GM18951 (cell line): ENCODE measurements around the gene CDC42EP4.

Experiments used
- POLR2A ChIP-seq: IDR thresholded peaks from 4 replicates; pipeline ENCODE4 v1.6.1; 2011; ENCODE audit warnings: mild to moderate bottlenecking; ENCODE audit not compliant: insufficient read length, insufficient read depth; ENCODE audit errors: extremely low read depth
- in situ Hi-C: fragments of 300-500 bp; cut with MboI; formaldehyde crosslinking; loops from one replicate; pipeline ENCODE4 v1.12.0; 2022; ENCODE audit warnings: low sequenced_read_pairs, mixed read lengths, inconsistent platforms; ENCODE audit not compliant: unreplicated experiment

CDC42EP4 gene

GRCh38 chr17:73291260-73291801 is 20.5 kb downstream of the CDC42EP4 start:
- in situ Hi-C loops = no loop called here
- no peak for TF ChIP-seq POLR2A

GRCh38 chr17:73290399-73291259 is 21.2 kb downstream of the CDC42EP4 start:
- no peak for TF ChIP-seq POLR2A
- in situ Hi-C loops = no loop called here

DNA sequence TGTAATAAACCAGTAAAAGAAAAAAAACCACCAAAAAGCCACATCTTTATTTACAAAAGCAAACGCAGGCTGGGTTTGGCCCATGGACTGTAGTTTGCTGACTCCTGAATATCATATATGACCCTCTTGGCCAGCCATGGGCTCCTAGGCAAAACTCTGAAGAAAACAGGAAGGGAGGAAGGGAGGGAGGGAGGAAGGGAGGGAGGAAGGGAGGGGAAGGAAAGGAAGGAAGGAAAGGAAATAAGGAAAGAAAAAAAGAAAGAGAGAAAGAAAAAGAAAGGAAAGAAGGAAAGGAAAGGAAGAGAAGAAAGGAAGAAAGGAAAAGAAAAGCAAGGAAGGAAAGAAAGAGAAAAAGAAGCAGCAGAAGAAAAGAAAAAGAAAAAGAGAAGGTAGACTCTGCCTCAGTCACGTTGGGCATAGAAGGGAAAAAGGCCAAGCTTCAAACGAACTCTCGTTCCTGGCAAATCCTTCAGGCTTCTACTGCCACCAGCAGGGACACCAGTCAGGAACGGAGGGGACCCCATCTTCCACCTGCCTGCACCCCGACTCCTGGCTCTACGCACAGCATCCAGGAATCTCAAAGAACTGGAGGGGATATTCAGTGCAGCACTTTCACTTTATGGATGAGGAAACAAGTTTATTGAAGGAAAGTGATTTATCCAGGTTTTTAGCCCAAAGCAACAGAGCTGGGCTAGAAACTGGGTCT is 22.1 kb downstream of the CDC42EP4 start:
- in situ Hi-C loops = no loop called here
- TF ChIP-seq POLR2A = no peak

DNA sequence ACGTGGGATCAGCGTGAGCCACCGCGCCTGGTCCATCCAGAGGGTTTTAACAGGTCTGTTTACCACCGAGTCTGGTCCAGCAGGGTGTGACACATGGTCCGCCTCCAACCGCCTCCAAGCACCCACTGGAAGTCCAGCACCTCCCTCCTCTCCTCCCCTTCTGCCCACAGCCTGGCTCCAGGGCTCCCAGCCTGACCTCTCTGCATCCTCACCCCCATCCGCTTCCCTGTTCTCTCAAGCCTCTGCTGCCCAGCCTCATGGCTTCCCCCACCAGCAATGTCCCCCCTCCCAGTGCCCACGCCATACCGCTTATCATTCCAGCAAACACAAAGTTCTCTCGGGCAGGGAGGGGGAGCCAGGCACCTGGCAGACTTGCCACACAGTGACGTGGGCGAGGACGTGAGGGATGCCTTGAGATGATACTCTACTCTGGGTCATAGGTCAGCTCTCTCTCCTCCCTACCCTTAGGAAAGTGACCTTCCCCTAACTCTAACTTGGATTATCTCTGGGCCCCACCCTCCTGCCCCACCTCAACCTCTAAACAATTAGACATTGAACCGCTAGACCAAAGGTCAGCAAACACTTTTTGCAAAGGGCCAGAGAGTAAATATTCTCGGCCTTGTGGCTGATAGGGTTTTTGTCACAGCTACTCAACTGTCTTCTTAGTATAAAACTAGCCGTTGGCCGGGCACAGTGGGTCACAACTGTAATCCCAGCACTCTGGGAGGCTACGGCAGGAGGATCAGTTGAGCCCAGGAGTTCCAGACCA is 23.1 kb downstream of the CDC42EP4 start:
- in situ Hi-C loops = no loop called here

DNA sequence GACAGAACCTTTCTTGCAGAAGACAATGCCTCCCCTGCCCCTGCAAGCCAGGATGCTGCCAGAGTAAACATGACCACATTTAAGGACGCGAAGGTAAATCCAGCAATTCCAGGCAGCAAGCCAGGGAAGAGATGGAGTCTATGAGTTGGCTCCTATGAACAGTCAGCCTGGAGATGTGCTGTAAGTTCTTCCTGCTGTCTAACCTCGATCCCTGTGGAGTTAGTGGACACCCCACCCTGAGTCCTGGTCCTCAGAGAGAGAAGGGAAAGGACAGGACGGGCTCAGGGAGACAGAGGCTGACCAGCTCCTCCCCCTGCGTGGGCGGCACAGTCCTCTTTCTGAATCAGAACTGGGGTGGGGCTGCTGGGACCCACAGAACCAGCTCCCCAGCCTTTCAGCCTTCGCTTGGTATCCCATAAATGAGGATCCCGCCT is 24.9 kb downstream of the CDC42EP4 start:
- in situ Hi-C loops = no loop called here

More for the DNA sequence above, 23.1 kb downstream of the CDC42EP4 start:
- no peak for TF ChIP-seq POLR2A

GRCh38 chr17:73285916-73286862 is 25.6 kb downstream of the CDC42EP4 start:
- in situ Hi-C loops = no loop called here

More for the DNA sequence above, 24.9 kb downstream of the CDC42EP4 start:
- no peak for TF ChIP-seq POLR2A

DNA sequence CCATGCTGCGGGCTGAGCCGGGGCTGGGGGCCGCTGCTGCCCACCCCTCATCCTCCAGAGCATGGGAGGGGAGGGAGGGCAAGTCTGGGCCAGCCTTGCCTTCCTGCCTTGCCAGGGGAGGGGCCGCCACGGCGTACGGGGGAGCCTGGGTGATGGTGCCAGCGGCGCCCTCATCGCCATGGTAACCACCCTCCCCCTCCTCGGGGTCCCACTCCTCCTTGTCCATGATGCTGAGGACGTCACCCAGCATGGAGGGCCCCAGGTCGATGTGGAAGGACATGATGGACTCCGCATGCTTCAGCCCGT is 26.2 kb downstream of the CDC42EP4 start:
- TF ChIP-seq POLR2A = no peak
- in situ Hi-C loops = no loop called here

More at GRCh38 chr17:73285916-73286862, 25.6 kb downstream of the CDC42EP4 start:
- no peak for TF ChIP-seq POLR2A

DNA sequence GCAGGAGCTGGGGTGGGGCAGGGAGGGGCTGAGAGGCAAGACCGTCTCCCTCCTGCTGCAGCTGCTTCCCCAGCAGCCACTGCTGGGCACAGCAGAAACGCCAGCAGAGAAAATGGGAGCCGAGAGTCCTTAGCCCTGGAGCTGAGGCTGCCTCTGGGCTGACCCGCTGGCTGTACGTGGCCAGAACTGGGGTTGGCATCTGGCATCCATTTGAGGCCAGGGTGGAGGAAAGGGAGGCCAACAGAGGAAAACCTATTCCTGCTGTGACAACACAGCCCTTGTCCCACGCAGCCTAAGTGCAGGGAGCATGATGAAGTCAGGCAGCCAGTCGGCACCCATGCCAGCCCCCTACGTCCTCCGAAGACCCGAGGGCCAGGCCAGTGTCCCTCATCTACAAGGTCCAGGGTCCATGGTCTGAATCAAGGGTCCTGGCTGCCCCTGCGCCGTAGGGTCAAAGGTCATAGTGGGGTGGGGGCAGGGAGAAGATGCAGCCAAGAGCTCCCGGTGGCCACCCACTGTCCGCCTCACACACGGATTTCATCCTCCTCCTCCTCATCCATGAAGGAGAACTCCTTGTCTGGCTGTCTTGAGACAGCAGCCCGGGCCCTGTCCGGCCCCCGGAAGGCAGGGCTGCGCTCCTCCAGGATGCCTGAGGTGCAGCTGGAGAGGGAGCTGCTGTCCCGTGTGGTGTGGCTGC is 26.7 kb downstream of the CDC42EP4 start:
- TF ChIP-seq POLR2A = no peak
- in situ Hi-C loops = no loop called here

DNA sequence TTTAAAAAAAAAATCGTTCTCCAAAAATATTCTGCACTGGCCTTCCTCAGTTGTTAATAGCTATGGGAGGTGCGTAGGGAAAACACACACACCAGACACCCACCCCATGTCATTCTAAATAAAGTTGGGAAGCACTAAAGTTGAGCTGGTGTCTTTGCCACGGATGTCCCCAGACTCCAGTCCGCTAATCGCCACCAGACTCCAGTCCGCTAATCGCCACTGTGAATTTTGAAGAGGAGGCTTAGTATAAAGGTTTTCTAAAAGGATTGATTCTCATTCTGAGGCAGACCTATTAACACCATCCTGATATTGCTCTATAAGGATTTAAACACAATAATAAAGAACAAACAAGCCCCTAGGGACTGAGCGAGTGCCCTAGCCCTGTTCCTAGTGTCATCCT is 27.4 kb downstream of the CDC42EP4 start:
- in situ Hi-C loops = no loop called here
- no peak for TF ChIP-seq POLR2A

GRCh38 chr17:73283841-73284282 is 27.9 kb downstream of the CDC42EP4 start:
- in situ Hi-C loops = no loop called here
- TF ChIP-seq POLR2A = no peak

- in situ Hi-C loops = no loop called here
- no peak for TF ChIP-seq POLR2A
Measured at GRCh38 chr17:73283250-73283649, 28.6 kb downstream of the CDC42EP4 start.

DNA sequence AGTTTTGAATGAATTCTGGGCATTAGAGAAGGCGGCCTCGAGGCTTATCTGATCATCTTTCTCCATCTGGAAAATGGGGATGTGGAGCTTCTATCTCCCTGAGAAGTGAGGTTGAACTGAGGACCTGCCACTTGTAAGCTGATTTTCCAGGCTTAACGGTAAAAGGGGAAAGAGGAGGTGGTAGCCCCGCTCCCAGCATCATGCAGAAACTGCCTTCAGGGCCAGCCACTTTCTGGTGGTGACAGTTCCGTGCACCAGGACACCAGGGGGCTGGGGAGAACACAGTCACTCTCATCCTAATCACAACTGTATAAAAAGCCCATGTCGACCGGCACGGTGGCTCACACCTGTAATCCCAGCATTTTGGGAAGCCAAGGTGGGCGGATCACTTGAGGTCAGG is 29.2 kb downstream of the CDC42EP4 start:
- in situ Hi-C loops = no loop called here
- TF ChIP-seq POLR2A = no peak

GRCh38 chr17:73281928-73282327 is 29.9 kb downstream of the CDC42EP4 start:
- TF ChIP-seq POLR2A = no peak
- in situ Hi-C loops = no loop called here
